Fibroblast of lung (primary cell): ENCODE measurements around the gene CAPZB. TPM values are rescaled to one million over a fixed set of nuclear protein-coding genes. Genes with fewer than 3 reads are reported as not detected.

Source experiments
- DNase-seq, 2 donors: peaks; one replicate each; pipeline versions ENCODE4 v3.0.0 to v3.0.0-alpha.2; 2010; ENCODE audit warnings: low read depth in 2 of 2
- H2AFZ ChIP-seq: 2 replicates; pipeline ENCODE4 v1.5.1; 2012; ENCODE audit warnings: low read length, control low read depth, inconsistent platforms
- H3K27ac ChIP-seq: 2 replicates; pipeline ENCODE4 v1.5.1; 2011; ENCODE audit warnings: low read length, control low read depth; ENCODE audit not compliant: insufficient read depth
- H3K27me3 ChIP-seq: 2 replicates; pipeline ENCODE4 v1.5.1; 2011; ENCODE audit warnings: mild to moderate bottlenecking, low read length; ENCODE audit not compliant: control insufficient read depth, insufficient read depth
- H3K36me3 ChIP-seq: 2 replicates; pipeline ENCODE4 v1.5.1; 2011; ENCODE audit warnings: low read length; ENCODE audit not compliant: control insufficient read depth, insufficient read depth
- H3K4me1 ChIP-seq: 2 replicates; pipeline ENCODE4 v1.5.1; 2011; ENCODE audit warnings: low read length; ENCODE audit not compliant: control insufficient read depth, insufficient read depth; ENCODE audit errors: extremely low read depth
- H3K4me2 ChIP-seq: 2 replicates; pipeline ENCODE4 v1.5.1; 2011; ENCODE audit warnings: low read length, control low read depth; ENCODE audit not compliant: insufficient read depth; ENCODE audit errors: extremely low read depth
- H3K4me3 ChIP-seq, 4 experiments: fragments of 200-600 bp in 1 of 4; sonication (generic) in 1 of 4; replicated peaks in 1 of 4; 2 replicates each; pipeline ENCODE4 v1.5.1; 2011 to 2016; ENCODE audit warnings: low read length in 4 of 4, low read depth in 3 of 4, mild to moderate bottlenecking in 3 of 4, control low read depth in 2 of 4, inconsistent platforms in 1 of 4, mixed read lengths in 1 of 4; ENCODE audit not compliant: insufficient read depth in 1 of 4; ENCODE audit errors: control extremely low read depth in 1 of 4
- H3K79me2 ChIP-seq: 2 replicates; pipeline ENCODE4 v1.5.1; 2012; ENCODE audit warnings: mild to moderate bottlenecking, low read length, inconsistent platforms; ENCODE audit not compliant: control insufficient read depth, insufficient read depth
- H3K9ac ChIP-seq: 2 replicates; pipeline ENCODE4 v1.5.1; 2011; ENCODE audit warnings: mild to moderate bottlenecking, low read length, control low read depth; ENCODE audit not compliant: insufficient read depth
- H3K9me3 ChIP-seq: 2 replicates; pipeline ENCODE4 v1.5.1; 2012; ENCODE audit warnings: low read depth, low read length; ENCODE audit not compliant: control insufficient read depth, insufficient read depth
- H4K20me1 ChIP-seq: 2 replicates; pipeline ENCODE4 v1.5.1; 2011; ENCODE audit warnings: low read length; ENCODE audit not compliant: control insufficient read depth, insufficient read depth; ENCODE audit errors: extremely low read depth
- CTCF ChIP-seq, 2 donors: IDR thresholded peaks in 1 of 2; conservative IDR thresholded peaks in 1 of 2; 1 replicate in 1 of 2; 2 replicates in 1 of 2; pipeline ENCODE4 v1.5.1; 2011 to 2012; ENCODE audit warnings: low read length in 2 of 2, control low read depth in 1 of 2, inconsistent platforms in 1 of 2, low read depth in 1 of 2, mild to moderate bottlenecking in 1 of 2
- EZH2 ChIP-seq: IDR thresholded peaks from 2 replicates; pipeline ENCODE4 v1.5.1; 2012; ENCODE audit warnings: low read length, control low read depth, mild to moderate bottlenecking; ENCODE audit errors: missing control alignments
- polyA plus RNA-seq, 2 donors: library from polyadenylated mRNA; depleted of rRNA in 1 of 2; stranded (reverse) in 1 of 2; unstranded in 1 of 2; fragments of >200 nt; gene quantifications; 2 replicates each; pipeline ENCODE4 v1.2.1, GENCODE V29; 2011 to 2012; ENCODE audit warnings: missing spikeins in 1 of 2
- total RNA-seq: library from RNA; depleted of rRNA; stranded (reverse); fragments of >200 nt; gene quantifications from 2 replicates; pipeline ENCODE4 v1.2.1, GENCODE V29; 2014

The CAPZB gene
- total and polyA plus RNA-seq, 2 donors (not counting 1 experiment from before 2014, with no cell fraction given), result 104 to 495 TPM

GRCh38 chr1:19414515-19415121, 70.7 kb downstream of the CAPZB start:
- H3K27me3 ChIP-seq, result no peaks in the 10 kb centered on the region
- no peak overlapping the region for H3K27ac ChIP-seq
- H3K9me3 ChIP-seq, result no peaks in the 10 kb centered on the region
- peak in 1 of 2 donors; percentile 59 for DNase-seq
- H3K36me3 ChIP-seq, result peaks cover 12% of the 10 kb centered on the region
- no peak overlapping the region for H3K4me2 ChIP-seq
- H2AFZ ChIP-seq, result no peak overlapping the region
- peaks cover 12% of the 10 kb centered on the region for H3K4me1 ChIP-seq
- no peak overlapping the region for H3K9ac ChIP-seq
- H3K79me2 ChIP-seq, result peaks cover 74% of the 10 kb centered on the region
- H4K20me1 ChIP-seq, result peaks cover 2% of the 10 kb centered on the region
- TF ChIP-seq CTCF (conservative IDR thresholded peaks at IDR 0.05 in 1 of 2, IDR thresholded peaks at IDR 0.05 in 1 of 2; ENCODE audit: low read depth in 1 of 2, low read length in 2 of 2) (no peak), EZH2 (no peak)
- no peak overlapping the region for H3K4me3 ChIP-seq

- no peaks in the 10 kb centered on the region for H3K27me3 ChIP-seq
- peaks cover 9% of the 10 kb centered on the region for H3K36me3 ChIP-seq
- no peak overlapping the region for H3K4me2 ChIP-seq
- no peak overlapping the region for H3K9ac ChIP-seq
- H2AFZ ChIP-seq, result no peak overlapping the region
- no peak overlapping the region for H3K4me3 ChIP-seq
- peaks cover 12% of the 10 kb centered on the region for H3K4me1 ChIP-seq
- no peaks in the 10 kb centered on the region for H3K9me3 ChIP-seq
- H4K20me1 ChIP-seq, result no peaks in the 10 kb centered on the region
- TF ChIP-seq CTCF (conservative IDR thresholded peaks at IDR 0.05 in 1 of 2, IDR thresholded peaks at IDR 0.05 in 1 of 2; ENCODE audit: low read depth in 1 of 2, low read length in 2 of 2), result no peak
- TF ChIP-seq EZH2, result no peak
- peaks cover 72% of the 10 kb centered on the region for H3K79me2 ChIP-seq
- DNase-seq, result no peak
- no peak overlapping the region for H3K27ac ChIP-seq
Measured at GRCh38 chr1:19413999-19414398, 71.3 kb downstream of the CAPZB start.

- H3K9me3 ChIP-seq, result no peaks in the 10 kb centered on the region
- peaks cover 70% of the 10 kb centered on the region for H3K79me2 ChIP-seq
- H3K4me3 ChIP-seq, result no peak overlapping the region
- no peak overlapping the region for H3K9ac ChIP-seq
- H4K20me1 ChIP-seq, result no peaks in the 10 kb centered on the region
- H3K4me2 ChIP-seq, result no peak overlapping the region
- no peak overlapping the region for H3K27ac ChIP-seq
- peaks cover 5% of the 10 kb centered on the region for H3K36me3 ChIP-seq
- TF ChIP-seq CTCF (conservative IDR thresholded peaks at IDR 0.05 in 1 of 2, IDR thresholded peaks at IDR 0.05 in 1 of 2; ENCODE audit: low read depth in 1 of 2, low read length in 2 of 2) (no peak), EZH2 (no peak)
- no peak for DNase-seq
- H3K27me3 ChIP-seq, result no peaks in the 10 kb centered on the region
- H3K4me1 ChIP-seq, result peaks cover 3% of the 10 kb centered on the region
- no peak overlapping the region for H2AFZ ChIP-seq
Measured at GRCh38 chr1:19412654-19413053, 72.7 kb downstream of the CAPZB start.
